Measurements from ENCODE around the gene KIF12.

GRCh38 chr9:114089206-114089840 lies 9.8 kb downstream of the KIF12 start:
- TF ChIP-seq CTCF (optimal IDR thresholded peaks at IDR 0.05 in 1 of 3, IDR thresholded peaks at IDR 0.05 in 1 of 3, conservative IDR thresholded peaks at IDR 0.05 in 1 of 3; ENCODE audit: extremely low read depth in 1 of 3, insufficient read depth in 2 of 3, low read length in 3 of 3) (no peak), EZH2 (IDR thresholded peaks at IDR 0.05; ENCODE audit: low read length) (no peak)

Data from keratinocyte (primary cell).